ENCODE results near the gene SLC26A1.

The SLC26A1 gene

DNA sequence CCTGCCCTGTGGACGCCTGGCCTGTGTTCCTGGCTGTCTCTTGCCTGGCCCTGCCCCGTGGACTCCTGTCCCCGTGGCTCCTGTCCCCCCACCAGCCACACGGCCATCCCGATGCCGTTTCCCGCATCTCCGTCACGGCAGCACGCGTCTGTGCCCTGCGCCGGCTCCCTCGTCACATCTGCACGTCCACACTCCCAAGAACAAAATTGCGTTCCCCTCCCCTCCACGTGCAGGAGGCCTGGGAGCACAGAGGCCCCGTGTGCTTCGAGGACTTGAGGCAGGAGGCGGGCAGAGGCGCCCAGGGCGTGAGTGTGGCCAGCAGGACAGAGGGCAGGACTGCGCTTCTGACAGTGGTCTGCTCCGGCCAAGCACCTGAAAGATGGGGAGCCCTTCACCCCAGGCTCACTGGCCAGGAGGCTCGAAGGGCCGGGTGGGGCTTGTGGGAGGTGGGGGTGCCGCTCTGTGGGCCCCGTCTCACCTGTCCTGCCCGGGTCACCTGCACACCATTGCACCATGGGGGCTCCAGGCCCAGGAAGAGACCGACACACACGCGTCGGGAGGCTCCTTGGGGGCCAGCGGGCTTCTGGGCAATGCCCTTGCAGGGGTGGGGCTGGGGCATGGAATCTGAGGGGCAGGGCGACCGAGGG, 35.5 kb upstream of the SLC26A1 start:
- DNase-seq, result no peak

DNA sequence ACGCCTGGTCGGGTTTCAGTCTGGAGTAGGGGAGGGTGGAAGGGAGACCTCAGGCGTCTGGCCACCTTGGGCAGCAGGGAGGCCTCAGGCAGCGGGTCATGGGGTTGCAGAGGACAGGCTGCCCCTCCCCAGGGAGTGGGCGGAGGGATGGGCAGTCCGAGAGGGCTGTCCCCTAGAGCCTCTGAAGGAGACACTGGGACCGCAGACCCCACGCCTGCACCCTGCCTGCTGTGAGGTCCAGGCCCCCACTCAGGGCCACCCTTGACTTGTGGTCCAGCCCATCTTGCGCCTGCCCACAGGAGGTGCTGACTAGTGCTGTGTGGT, 34.7 kb upstream of the SLC26A1 start:
- no peak for DNase-seq

DNA sequence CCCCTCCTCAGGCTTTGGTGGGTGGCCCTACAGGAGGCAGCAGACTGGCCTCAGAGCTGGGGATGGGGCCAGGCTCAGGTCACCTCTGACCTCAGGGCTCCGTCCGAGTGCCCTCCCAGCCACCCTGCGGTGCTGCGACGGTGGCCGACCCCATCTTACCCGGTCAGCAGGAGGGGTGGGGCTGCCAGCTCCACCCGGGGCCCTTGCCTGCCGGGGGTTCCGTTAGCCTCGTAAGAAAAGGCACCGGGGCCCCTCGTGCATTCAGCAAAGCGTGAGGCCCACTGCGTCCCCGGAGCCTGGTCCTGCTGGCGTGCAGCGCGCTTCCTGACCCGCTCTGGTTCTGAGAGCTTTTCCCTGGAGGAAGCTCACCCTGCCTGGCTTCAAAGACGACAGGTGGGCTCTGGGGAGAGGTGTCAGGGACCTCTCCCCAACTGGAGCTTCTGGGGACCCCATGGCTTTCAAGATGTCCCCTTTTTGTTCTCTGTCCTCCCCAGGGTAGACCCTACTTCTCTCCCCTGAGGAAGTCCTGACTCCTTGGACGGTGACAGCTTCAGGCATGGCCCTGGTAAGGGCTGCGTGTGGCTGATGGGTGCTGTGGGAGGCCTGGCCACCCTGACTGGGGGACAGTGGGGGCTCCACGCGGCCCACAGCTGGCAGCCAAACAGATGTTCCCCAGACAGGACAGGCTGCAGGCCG, 34.2 kb upstream of the SLC26A1 start:
- no peak for DNase-seq

DNA sequence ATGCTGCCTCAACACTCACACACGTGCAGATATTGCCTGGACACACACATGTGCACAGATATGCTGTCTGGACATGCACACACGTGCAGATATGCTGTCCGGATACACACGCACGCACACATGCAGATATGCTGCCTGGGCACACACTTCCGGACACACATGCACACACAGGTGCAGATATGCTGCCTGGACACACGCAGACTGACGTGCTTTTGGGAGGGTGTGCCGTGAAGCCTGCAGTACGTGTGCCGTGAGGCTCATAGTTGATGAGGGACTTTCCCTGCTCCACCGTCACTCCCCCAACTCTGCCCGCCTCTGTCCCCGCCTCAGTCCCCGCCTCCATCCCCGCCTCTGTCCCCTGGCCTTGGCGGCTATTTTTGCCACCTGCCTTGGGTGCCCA, 32.9 kb upstream of the SLC26A1 start:
- DNase-seq, result no peak

DNA sequence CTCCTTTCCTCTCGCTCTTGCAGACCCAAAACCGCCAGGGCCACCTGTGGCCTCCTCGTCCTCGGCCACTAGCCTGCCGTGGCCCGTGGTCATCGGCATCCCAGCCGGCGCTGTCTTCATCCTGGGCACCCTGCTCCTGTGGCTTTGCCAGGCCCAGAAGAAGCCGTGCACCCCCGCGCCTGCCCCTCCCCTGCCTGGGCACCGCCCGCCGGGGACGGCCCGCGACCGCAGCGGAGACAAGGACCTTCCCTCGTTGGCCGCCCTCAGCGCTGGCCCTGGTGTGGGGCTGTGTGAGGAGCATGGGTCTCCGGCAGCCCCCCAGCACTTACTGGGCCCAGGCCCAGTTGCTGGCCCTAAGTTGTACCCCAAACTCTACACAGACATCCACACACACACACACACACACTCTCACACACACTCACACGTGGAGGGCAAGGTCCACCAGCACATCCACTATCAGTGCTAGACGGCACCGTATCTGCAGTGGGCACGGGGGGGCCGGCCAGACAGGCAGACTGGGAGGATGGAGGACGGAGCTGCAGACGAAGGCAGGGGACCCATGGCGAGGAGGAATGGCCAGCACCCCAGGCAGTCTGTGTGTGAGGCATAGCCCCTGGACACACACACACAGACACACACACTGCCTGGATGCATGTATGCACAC, 31.8 kb upstream of the SLC26A1 start:
- DNase-seq, result no peak

DNA sequence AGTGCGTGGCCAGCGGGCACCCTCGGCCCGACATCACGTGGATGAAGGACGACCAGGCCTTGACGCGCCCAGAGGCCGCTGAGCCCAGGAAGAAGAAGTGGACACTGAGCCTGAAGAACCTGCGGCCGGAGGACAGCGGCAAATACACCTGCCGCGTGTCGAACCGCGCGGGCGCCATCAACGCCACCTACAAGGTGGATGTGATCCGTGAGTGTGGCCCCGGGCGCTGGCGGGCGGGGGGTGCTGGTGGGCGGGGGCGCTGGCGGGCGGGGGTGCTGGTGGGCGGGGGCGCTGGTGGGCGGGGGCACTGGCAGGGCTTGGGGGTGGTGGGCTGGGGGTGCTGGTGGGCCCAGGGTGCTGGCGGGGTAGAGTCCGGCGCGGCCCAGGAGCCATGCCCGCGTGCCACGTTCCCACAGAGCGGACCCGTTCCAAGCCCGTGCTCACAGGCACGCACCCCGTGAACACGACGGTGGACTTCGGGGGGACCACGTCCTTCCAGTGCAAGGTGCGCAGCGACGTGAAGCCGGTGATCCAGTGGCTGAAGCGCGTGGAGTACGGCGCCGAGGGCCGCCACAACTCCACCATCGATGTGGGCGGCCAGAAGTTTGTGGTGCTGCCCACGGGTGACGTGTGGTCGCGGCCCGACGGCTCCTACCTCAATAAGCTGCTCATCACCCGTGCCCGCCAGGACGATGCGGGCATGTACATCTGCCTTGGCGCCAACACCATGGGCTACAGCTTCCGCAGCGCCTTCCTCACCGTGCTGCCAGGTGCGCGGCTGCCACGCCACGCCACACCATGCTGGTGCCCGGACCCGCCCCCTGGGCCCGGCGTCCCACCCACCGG, 30.9 kb upstream of the SLC26A1 start:
- DNase-seq, result no peak

DNA sequence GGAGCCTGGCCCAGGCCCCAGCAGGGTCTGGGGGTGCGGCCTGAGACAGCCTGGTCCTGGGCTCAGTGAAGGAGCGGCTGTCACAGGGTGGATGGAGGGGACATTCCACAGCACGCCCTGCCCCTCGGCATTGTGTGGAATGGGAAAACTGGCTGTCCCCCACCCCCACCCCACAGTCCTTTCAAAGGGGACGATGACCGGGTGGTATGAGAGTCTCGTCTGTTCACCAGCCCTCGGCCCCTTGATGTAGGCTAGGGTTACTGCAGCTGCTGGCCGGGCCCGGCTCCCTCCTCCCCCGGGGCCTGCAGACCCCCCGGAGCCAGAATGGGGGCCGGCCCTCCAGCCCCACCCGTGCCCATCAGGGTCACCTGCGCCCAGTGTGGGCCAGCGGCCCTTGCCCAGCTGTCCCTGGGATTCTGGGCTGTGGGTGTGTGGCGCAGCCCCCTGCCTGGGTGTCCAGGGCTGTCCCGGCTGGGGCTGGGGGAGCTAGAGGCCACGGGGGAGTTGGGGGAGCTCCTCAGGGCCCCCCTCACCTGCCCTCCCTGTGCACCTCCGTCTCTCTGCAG, 30.0 kb upstream of the SLC26A1 start:
- no peak for DNase-seq

DNA sequence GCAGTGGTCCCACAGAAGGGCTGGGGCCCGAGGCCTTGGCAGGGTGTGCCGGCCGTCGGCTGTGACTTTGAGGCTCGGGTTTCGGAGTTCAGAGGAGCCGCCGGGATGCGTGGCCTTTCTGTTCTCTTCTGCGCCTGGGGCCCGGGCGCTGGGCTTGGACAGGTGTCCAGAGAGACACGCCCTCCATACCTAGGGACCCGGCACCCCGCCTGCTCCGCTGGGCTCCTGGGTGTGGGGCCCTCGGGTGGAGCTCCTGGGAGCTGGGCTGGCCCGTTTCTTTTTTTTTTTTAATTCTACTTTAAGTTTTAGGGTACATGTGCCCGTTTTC, 29.5 kb upstream of the SLC26A1 start:
- no peak for DNase-seq

DNA sequence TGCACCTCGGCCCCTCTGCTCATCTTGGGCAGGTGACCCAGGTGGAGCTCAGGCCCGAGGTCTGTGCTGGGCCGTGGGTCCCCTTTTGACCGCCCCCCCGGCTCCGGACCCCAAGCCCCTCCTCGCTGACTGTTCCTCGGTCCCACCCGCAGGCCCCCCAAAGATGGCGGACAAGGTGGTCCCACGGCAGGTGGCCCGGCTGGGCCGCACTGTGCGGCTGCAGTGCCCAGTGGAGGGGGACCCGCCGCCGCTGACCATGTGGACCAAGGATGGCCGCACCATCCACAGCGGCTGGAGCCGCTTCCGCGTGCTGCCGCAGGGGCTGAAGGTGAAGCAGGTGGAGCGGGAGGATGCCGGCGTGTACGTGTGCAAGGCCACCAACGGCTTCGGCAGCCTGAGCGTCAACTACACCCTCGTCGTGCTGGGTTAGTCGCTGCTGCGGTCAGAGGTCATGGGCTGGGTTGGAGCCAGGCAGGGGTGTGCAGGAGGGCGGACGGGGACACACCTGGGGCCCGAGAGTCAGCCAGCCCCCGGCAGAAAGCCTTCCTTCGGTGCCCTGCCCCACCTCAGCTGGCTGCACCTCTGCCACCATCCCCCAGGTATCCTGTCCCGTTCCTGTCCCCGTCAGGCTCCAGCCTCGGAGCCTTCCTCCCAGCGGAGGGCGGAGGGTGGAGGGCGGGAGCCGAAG, 29.0 kb upstream of the SLC26A1 start:
- DNase-seq, result no peak

DNA sequence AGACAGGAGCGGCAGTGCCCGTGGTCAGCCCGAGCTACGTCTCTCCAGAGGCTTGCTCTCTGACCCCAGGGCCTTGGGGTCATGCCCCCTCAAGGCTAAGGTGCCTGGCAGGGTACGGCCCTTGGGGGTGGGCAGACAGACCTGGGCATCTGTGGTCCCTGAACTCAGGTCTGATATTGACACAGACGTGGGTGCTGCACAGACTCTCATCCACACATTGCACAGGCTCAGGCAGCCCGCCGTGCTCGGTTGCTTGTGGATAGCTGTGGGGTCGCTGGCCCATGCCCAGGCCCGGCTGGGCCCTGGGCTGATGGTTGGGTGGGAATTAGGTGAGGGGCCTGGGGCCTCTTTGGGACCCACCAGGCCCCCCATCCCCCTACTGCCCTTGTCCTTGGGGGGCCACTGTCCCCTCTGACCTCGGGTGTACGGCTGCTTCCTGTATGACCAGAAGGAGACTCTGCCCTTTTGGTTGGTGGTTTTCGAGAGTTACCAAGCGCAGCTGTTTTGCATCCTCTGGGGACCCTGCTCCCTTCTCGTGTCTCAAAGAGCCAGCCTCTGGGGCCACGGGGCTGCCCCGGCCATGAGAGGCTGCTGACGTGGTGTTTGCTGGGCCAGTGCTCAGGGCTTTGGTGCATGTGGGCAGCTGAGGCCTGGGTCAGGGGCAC, 28.3 kb upstream of the SLC26A1 start:
- no peak for DNase-seq

DNA sequence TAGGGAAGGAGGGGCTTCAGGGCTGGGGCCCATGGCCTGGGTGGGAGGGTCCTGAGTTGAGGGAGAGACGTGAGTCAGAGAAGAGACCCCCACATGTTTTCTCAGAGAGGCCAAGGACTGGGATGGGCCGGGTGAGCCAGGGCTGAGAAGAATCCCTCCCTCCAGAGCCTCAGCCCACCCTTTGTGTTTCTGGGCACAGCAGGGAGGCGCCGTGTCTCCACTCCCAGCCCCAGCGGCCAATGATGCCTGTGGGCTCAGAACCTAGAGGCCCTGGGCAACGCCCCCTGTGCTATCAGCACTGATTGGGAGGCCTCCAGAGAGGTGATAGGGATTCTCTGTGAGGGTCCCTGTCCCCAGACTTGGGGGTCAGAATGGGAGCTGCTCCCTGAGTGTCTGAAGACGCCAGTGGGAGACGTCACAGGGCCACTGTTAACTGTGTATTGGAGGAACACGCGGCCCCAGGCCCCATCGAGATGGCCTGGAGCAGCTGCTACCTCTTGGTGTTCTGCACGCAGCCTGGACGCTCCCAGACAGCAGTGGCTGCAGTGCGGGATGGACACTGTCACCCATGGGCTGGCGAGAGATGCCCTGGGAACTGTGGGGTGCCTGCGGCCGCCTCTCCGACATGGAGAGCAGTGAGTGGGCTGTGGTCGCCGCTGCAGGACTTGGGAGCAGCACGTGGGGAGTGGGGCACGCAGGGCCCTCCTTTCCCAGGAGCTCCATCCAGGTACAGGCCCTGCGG, 26.7 kb upstream of the SLC26A1 start:
- peak; percentile 39 for DNase-seq

DNA sequence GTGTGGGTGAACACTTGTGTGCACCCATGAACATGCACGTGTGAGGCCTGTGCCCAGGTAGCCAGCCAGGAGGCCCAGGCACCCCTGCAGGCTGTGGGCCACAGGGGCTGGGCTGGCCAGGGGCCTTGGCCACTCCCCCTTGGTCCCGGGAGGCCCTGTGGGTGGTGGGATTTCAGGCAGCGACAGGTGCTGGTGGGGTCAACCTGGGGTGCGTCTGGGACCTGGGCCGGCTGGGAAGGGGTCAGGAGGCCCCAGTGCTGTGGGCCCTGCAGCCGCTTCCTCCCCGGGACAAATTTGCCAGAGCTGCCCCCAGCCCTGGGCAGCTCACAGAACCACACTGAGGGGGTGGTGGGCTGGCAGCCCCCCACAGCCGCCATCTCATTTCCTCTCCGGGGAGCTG, 26.1 kb upstream of the SLC26A1 start:
- no peak for DNase-seq

DNA sequence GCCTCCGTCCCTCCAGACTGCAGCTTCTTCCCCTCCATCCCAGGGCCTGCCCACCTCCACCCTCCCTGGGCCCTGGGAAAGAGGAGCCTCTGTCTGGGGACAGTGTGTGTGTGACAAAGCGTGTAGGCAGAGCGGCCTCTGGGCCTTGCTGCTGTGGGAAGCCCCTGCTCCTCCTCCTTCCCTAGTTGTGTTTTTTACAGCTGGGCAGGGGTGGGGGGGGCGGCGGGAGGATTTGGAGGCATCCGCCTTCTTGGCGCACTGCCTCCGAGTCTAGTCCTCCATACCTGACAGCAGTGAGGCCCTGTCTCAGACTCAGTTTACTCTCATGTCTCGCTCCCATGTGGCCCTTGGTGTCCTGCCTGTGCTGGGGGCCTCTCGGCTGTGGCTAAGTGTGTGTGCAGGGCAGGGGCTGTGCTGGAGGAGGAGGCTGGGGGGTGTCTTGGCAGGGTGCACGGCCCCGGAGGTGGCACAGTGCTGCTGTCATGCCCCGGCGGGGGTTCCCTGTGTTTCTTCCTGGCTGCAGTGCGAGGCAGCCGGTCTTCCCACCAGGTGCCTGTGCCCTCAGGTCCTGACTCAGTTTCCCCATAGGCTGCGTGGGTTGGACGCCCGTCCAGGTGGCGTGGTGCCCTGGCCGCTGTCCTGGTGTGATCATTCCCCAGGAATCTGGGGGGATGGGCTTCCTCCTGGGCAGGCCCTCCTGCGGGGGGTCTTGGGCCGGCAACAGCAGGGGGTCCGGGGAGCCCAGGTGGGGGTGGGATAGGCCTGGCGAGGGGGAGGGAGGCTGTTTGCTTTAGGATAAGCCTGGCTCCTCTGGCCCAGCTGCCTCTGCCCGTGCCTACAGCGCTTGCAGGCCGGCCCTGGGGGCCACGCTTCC, 25.2 kb upstream of the SLC26A1 start:
- DNase-seq, result peak; percentile 35

DNA sequence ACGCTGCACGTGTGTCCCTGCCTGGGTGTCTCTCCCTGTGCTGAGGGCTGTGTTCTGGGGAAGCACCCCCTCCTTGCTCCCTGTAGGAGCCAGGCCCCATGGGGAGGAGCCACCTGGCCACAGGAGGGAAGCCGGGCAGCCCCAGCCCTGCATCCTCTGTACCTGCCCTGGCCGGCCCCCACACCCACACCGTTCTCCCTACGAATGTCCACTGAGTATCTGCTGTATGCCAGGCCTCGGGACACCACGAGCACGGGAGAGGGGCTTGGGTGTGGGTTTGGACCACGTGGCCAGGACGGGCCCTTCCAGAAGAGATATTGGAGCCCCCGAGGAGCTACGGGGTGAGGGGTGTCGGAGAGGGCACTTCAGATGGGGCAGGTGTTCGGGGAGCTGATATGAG, 24.5 kb upstream of the SLC26A1 start:
- no peak for DNase-seq

DNA sequence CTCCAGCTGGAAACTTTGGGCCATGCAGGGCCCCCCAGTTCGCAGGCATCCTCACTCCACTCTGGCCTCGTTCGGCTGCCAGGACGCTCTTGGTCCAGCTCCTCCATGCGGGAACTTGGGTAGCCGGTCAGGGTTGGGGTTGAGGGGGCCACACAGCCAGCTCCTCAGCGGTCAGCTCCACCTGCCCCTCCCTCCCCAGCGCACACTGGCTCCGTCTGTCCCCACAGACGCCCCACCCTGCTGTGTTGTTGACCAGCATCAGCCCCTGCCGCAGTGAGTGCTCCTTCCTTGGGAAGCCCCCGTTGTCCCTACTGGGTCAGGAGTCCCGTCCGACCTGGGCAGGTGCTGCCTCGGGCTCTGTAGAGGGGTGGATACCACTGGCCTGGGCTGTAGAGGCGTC, 24.0 kb upstream of the SLC26A1 start:
- no peak for DNase-seq

DNA sequence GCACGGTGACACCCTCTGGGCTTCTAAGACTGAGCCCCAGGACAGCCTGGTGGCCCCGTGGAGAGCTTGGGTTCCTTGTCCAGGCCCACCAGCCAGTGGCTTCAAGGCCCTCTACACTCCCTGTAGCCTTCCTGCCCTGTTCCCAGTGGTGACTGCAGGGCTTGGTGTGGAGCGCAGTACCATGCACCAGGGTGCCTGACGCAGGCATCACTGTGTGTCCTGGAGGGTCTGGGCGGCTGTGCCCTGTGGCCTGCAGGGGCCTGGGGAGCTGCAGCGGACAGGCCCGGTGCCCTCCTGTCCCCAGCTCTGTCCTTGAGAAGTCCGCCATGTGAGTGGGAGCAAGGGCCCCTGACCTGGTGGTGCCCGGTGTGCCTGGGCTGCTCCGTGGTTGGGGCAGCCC, 22.5 kb upstream of the SLC26A1 start:
- DNase-seq, result no peak

DNA sequence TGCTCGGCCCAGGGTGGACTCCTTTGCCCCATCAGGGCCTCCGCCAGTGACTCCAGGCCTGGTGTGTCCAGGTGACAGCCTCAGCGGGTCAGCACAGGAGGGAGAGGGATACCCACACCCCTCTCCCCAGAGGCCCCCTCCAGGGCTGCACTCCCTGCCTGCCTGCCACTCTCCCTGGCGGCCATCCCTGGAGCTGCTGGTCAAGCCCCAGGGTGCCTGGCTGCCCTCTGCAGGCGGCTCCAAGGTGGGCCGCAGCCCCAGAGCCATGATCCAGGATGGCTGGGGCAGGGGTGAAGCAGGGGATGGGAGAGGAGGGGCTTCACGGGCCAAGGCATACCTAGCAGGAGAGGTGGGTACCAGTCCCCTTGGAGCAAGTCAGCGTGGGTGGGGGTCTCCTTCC, 22.0 kb upstream of the SLC26A1 start:
- no peak for DNase-seq

DNA sequence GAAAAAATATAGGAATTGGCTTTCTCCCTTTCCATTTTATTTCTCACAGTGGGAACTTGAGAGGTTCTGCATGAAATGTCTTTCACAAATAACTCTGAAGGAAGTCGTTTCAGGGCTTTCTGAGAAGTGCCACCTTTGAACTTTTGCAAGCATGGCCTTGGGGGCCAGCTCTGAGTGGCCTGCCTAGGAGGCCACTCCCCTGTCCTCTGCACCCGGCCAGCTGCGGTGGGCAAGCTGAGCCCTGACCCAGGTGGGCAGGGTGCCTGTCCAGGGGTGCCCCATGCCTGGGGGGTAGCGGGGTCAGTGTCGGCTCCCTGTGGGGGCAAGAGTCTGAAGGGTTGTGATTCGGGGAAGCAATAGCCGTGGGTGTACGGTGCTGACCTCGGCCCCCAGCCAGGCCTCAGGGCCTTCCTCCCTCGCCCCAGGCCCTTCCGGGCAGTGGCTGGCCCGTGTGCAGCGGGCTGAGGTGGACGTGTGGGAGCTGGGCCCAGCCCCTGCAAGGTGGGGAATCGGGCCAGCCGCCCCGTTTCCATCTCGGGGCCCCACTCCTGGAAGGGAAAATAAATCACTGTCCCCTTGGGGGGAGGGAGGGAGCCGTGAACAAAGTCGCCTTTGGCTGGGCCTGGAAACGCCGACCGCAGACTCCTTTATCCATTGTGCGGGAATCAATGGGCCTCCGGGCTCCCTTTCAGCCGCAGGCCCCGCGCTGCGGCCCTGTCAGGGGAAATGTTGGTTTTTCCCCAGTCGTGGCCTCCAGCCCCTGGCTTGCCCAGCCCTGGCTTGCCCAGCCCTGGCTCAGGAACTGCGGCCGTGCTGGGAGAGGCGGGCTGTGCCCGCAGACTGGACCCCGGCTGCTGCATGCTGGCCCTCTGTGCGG, 21.3 kb upstream of the SLC26A1 start:
- no peak for DNase-seq

Data from fibroblast of skin of scalp (primary cell).